LNCaP clone FGC (cell line): ENCODE data around the gene VENTX.

ENCODE experiments used
- DNase-seq: peaks from one replicate; pipeline ENCODE4 v3.0.0-alpha.2; 2011; ENCODE audit warnings: low read depth
- H3K4me3 ChIP-seq: 2 replicates; pipeline ENCODE4 v1.5.1; 2011; ENCODE audit warnings: mild to moderate bottlenecking, low read depth, low read length, control low read depth
- TF ChIP-seq, protein P1 (sequence below): IDR thresholded peaks from 2 replicates; pipeline ENCODE4 v1.5.1; 2012; ENCODE audit warnings: mild to moderate bottlenecking; ENCODE audit not compliant: control insufficient read depth, insufficient read depth; ENCODE audit errors: extremely low read depth

VENTX gene

GRCh38 chr10:133267829-133268228, 30.2 kb downstream of the VENTX start:
- DNase-seq = no peak
- TF ChIP-seq, protein P1, sequence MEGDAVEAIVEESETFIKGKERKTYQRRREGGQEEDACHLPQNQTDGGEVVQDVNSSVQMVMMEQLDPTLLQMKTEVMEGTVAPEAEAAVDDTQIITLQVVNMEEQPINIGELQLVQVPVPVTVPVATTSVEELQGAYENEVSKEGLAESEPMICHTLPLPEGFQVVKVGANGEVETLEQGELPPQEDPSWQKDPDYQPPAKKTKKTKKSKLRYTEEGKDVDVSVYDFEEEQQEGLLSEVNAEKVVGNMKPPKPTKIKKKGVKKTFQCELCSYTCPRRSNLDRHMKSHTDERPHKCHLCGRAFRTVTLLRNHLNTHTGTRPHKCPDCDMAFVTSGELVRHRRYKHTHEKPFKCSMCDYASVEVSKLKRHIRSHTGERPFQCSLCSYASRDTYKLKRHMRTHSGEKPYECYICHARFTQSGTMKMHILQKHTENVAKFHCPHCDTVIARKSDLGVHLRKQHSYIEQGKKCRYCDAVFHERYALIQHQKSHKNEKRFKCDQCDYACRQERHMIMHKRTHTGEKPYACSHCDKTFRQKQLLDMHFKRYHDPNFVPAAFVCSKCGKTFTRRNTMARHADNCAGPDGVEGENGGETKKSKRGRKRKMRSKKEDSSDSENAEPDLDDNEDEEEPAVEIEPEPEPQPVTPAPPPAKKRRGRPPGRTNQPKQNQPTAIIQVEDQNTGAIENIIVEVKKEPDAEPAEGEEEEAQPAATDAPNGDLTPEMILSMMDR = no peak
- no peak overlapping the region for H3K4me3 ChIP-seq

DNA sequence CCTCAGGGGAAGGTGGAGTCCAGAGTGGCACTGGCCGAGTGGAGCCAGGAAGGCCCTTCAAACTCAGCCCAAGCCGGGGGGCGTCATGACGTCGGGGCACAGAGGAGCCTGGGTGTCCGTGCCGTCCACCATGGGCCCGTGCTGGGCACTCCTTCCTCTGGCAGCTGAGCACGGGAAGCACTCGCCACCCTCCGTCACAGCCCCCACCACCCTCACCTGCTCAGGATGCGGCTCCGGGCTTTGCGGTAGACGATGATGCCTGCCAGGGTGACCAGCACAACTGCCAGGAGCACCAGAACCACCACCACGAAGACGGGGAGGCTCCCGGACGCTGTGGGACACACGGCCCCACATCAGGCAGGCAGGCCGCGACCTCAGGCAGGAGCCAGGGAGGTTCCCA, 30.9 kb downstream of the VENTX start:
- TF ChIP-seq, protein P1 = no peak
- H3K4me3 ChIP-seq = no peak overlapping the region
- no peak for DNase-seq

DNA sequence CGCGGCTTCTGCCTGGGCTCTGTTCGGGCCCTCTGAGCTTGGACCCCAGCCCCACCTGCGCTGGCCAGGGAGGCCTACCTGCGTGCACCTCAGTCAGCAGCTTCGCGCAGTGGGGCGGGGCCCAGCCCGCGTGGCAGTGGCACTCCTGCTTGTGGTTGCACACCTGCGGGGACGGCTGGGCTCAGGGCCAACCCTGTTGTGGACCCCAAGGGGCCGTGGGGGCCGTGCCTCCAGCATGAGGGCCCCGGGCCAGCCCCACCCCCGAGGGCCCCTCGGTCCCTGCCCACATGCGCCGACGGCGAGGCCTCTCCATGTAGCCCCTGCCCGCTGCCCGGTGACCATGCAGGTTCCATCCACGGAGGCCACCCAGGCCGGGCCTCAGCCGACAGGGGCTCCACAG, 31.7 kb downstream of the VENTX start:
- no peak overlapping the region for H3K4me3 ChIP-seq
- TF ChIP-seq, protein P1 = no peak
- no peak for DNase-seq

GRCh38 chr10:133270204-133270603, 32.5 kb downstream of the VENTX start:
- TF ChIP-seq, protein P1 = no peak
- no peak for DNase-seq
- H3K4me3 ChIP-seq = no peak overlapping the region

GRCh38 chr10:133270773-133271297, 33.2 kb downstream of the VENTX start:
- TF ChIP-seq, protein P1 = no peak
- H3K4me3 ChIP-seq = no peak overlapping the region
- no peak for DNase-seq

DNA sequence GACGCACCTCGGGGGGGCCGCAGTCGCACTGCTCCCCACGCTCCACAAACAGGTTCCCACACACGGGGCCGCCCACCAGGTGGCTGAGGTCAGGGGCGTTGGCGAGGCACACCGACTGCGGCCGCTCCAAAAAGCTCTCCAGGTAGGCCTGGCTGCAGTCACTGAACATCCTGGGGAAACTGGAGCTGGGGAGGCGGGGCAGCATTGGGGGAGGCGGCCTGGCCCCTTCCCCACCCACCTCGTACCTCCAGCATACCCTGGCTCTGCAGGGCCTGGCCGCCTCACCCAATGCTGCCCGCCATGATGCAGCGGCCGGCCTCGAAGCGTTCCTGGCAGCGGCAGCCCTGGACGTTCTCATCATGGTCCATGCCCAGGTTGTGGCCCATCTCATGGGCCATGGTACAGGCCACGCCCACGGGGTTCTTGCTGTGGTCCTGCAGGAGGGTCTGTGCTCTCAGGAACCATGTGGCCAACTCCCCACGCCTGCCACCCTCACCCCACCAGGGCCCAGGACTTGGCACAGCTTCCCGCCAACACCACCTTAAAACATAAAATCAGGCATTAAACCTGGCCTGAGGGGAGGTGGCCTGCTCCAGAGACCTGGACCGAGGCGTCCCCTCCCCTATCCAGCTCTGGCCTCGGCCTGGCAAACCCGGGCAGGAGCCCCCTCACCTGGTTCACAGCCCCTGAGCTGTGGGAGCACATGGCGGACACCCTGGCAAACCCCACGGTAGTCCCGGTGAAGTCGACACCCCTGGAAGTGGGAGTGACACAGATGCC, 34.1 kb downstream of the VENTX start:
- TF ChIP-seq, protein P1 = no peak
- DNase-seq = no peak
- no peak overlapping the region for H3K4me3 ChIP-seq

DNA sequence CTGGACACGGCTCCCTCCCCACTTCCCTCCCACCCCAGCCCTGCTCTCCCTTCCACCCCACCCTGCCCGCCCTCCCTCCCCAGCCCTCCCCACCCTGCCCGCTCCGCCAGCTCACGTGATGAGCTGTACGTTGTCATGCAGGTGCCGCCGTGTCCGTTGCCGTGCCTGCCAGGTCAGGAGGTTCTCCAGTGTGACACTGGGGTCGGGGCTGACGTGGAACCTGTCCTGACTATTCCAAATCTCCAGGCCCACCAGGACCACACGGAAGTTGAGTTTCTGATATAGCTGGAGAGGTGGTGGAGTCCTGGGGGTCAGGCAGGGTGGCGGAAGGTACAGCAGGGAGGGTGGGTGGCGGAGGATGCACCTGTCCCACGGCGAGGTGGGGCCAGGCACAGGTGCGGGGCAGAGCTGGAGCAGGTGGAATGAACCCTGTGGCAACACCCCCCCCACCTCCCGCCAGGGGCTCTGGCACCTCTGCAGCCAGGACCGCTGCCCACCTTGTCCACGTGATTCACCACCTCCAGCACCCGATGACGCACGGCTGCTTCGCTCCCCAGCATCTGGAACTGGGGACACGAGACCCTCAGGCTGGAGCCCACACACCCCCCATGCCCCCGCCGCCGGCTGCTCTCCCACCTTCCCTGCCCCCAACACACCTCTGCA, 34.8 kb downstream of the VENTX start:
- TF ChIP-seq, protein P1 = no peak
- DNase-seq = no peak
- no peak overlapping the region for H3K4me3 ChIP-seq
